Duodenal mucosa (tissue), 2 donors: ENCODE data around the gene VPS18.

Experiments
- H3K27ac ChIP-seq: one replicate; pipeline ENCODE4 v1.7.0; 2013; ENCODE audit warnings: low read depth, low read length
- H3K27me3 ChIP-seq, 2 donors: one replicate each; pipeline ENCODE4 v1.7.0; 2013; ENCODE audit warnings: low read length in 2 of 2, control low read depth in 1 of 2; ENCODE audit not compliant: insufficient read depth in 2 of 2, control insufficient read depth in 1 of 2
- H3K36me3 ChIP-seq, 2 donors: one replicate each; pipeline ENCODE4 v1.7.0; 2013; ENCODE audit warnings: low read length in 2 of 2, control low read depth in 1 of 2; ENCODE audit not compliant: insufficient read depth in 2 of 2, control insufficient read depth in 1 of 2
- H3K4me1 ChIP-seq, 2 donors: one replicate each; pipeline ENCODE4 v1.7.0; 2013; ENCODE audit warnings: low read length in 2 of 2, control low read depth in 1 of 2; ENCODE audit not compliant: insufficient read depth in 2 of 2, control insufficient read depth in 1 of 2
- H3K4me3 ChIP-seq, 2 donors: one replicate each; pipeline ENCODE4 v1.7.0; 2013; ENCODE audit warnings: low read length in 2 of 2, low read depth in 1 of 2
- H3K9ac ChIP-seq, 2 donors: one replicate each; pipeline ENCODE4 v1.7.0; 2013; ENCODE audit warnings: low read length in 2 of 2, low read depth in 1 of 2
- H3K9me3 ChIP-seq, 2 donors: one replicate each; pipeline ENCODE4 v1.7.0; 2013; ENCODE audit warnings: low read length in 2 of 2, control low read depth in 1 of 2; ENCODE audit not compliant: control insufficient read depth in 1 of 2

VPS18 gene

GRCh38 chr15:40893733-40894680, at the start of gene VPS18:
VPS18 (plus strand) TSS chr15:40894450; CDS start chr15:40894769, 319 bp downstream.
- peaks cover 29 to 30% of the 10 kb centered on the region in 2 donors for H3K4me1 ChIP-seq
- peak within 1 kb of the TSS; percentile 73 for H3K27ac ChIP-seq
- H3K9me3 ChIP-seq, result no peaks in the 10 kb centered on the region

GRCh38 chr15:40844696-40845030, 49.6 kb upstream of the VPS18 start:
- Histone ChIP-seq H3K9ac (peak overlapping the region; percentile 88 to 94), H3K27me3 (no peaks in the 10 kb centered on the region)

More at GRCh38 chr15:40893733-40894680, at the start of gene VPS18:
- Histone ChIP-seq H3K36me3 (peaks cover under 1 to 10% of the 10 kb centered on the region in 2 donors), H3K4me3 (peak within 1 kb of the TSS; percentile 94 to 96), H3K9ac (peak within 1 kb of the TSS; percentile 95 to 97), H3K27me3 (no peaks in the 10 kb centered on the region)

GRCh38 chr15:40845036-40845435, 49.2 kb upstream of the VPS18 start:
- H3K27me3 ChIP-seq, result no peaks in the 10 kb centered on the region
- peak overlapping the region; percentile 89 for H3K27ac ChIP-seq
- peaks cover 0 to 2% of the 10 kb centered on the region in 2 donors for H3K36me3 ChIP-seq
- no peaks in the 10 kb centered on the region for H3K9me3 ChIP-seq
- H3K4me1 ChIP-seq, result peaks cover 10 to 33% of the 10 kb centered on the region in 2 donors
- peak overlapping the region; percentile 88 to 94 for H3K9ac ChIP-seq
- H3K4me3 ChIP-seq, result peak overlapping the region; percentile 81 to 85

More at GRCh38 chr15:40844696-40845030, 49.6 kb upstream of the VPS18 start:
- H3K4me1 ChIP-seq, result peaks cover 10 to 33% of the 10 kb centered on the region in 2 donors
- peak overlapping the region; percentile 89 for H3K27ac ChIP-seq
- H3K9me3 ChIP-seq, result no peaks in the 10 kb centered on the region
- H3K4me3 ChIP-seq, result peak overlapping the region; percentile 81 to 85
- peaks cover 0 to 5% of the 10 kb centered on the region in 2 donors for H3K36me3 ChIP-seq

- H3K9ac ChIP-seq, result peak overlapping the region; percentile 88 to 94
- H3K9me3 ChIP-seq, result no peaks in the 10 kb centered on the region
- H3K36me3 ChIP-seq, result peaks cover 0 to 5% of the 10 kb centered on the region in 2 donors
- peak overlapping the region; percentile 84 for H3K27ac ChIP-seq
- H3K27me3 ChIP-seq, result no peaks in the 10 kb centered on the region
- peaks cover 16 to 40% of the 10 kb centered on the region in 2 donors for H3K4me1 ChIP-seq
- peak overlapping the region; percentile 81 to 85 for H3K4me3 ChIP-seq
Measured at GRCh38 chr15:40845511-40846284, 48.6 kb upstream of the VPS18 start.

- Histone ChIP-seq H3K9me3 (no peaks in the 10 kb centered on the region), H3K4me3 (peak overlapping the region; percentile 81 to 85), H3K4me1 (peaks cover 22 to 42% of the 10 kb centered on the region in 2 donors), H3K27me3 (no peaks in the 10 kb centered on the region), H3K27ac (peak overlapping the region; percentile 84), H3K36me3 (peaks cover 0 to 7% of the 10 kb centered on the region in 2 donors), H3K9ac (peak overlapping the region; percentile 69 to 94)
Measured at GRCh38 chr15:40846841-40847222, 47.4 kb upstream of the VPS18 start.

GRCh38 chr15:40847223-40847961, 46.9 kb upstream of the VPS18 start:
- peak overlapping the region; percentile 82 to 94 for H3K9ac ChIP-seq
- H3K4me1 ChIP-seq, result peaks cover 28 to 47% of the 10 kb centered on the region in 2 donors
- H3K36me3 ChIP-seq, result peaks cover 3 to 12% of the 10 kb centered on the region in 2 donors
- H3K4me3 ChIP-seq, result peak overlapping the region; percentile 81 to 85
- no peaks in the 10 kb centered on the region for H3K27me3 ChIP-seq
- no peaks in the 10 kb centered on the region for H3K9me3 ChIP-seq
- peak overlapping the region; percentile 84 for H3K27ac ChIP-seq

- H3K9ac ChIP-seq, result peak overlapping the region in 1 of 2 donors; percentile 40
- H3K27ac ChIP-seq, result no peak overlapping the region
- peaks cover 36 to 39% of the 10 kb centered on the region in 2 donors for H3K4me1 ChIP-seq
- peaks cover 22 to 42% of the 10 kb centered on the region in 2 donors for H3K36me3 ChIP-seq
- H3K27me3 ChIP-seq, result no peaks in the 10 kb centered on the region
- H3K9me3 ChIP-seq, result no peaks in the 10 kb centered on the region
- peak overlapping the region; percentile 13 to 35 for H3K4me3 ChIP-seq
Measured at GRCh38 chr15:40850576-40851112, 43.6 kb upstream of the VPS18 start.

- Histone ChIP-seq H3K4me1 (peaks cover 36 to 39% of the 10 kb centered on the region in 2 donors), H3K9ac (peak overlapping the region in 1 of 2 donors; percentile 35), H3K27ac (no peak overlapping the region)
Measured at GRCh38 chr15:40852529-40852928, 41.7 kb upstream of the VPS18 start.

GRCh38 chr15:40853241-40853890, 40.9 kb upstream of the VPS18 start:
- H3K4me1 ChIP-seq, result peaks cover 35 to 40% of the 10 kb centered on the region in 2 donors
- no peak overlapping the region for H3K4me3 ChIP-seq
- H3K9me3 ChIP-seq, result no peaks in the 10 kb centered on the region
- H3K9ac ChIP-seq, result no peak overlapping the region
- peaks cover 27 to 57% of the 10 kb centered on the region in 2 donors for H3K36me3 ChIP-seq
- H3K27ac ChIP-seq, result no peak overlapping the region
- H3K27me3 ChIP-seq, result no peaks in the 10 kb centered on the region

More at GRCh38 chr15:40852529-40852928, 41.7 kb upstream of the VPS18 start:
- H3K27me3 ChIP-seq, result no peaks in the 10 kb centered on the region
- H3K36me3 ChIP-seq, result peaks cover 23 to 57% of the 10 kb centered on the region in 2 donors
- H3K4me3 ChIP-seq, result peak overlapping the region in 1 of 2 donors; percentile 19
- no peaks in the 10 kb centered on the region for H3K9me3 ChIP-seq
